Thoracic aorta (tissue), 2 donors: ENCODE data around the gene ARHGAP5. TPM values are rescaled to one million over a fixed set of nuclear protein-coding genes. Genes with fewer than 3 reads are reported as not detected.

ENCODE experiments used
- ATAC-seq: fragments of 150-250 bp; one replicate; pipeline ENCODE4 v1.8.0; 2017; ENCODE audit warnings: low read depth; ENCODE audit not compliant: insufficient number of reproducible peaks, low FRiP score
- DNase-seq: peaks from one replicate; pipeline ENCODE4 v3.0.0-alpha.2; 2020; ENCODE audit warnings: low spot score
- H3K27ac ChIP-seq, 2 donors: fragments of 200-600 bp; sonication (generic); 1 replicate in 1 of 2; 2 replicates in 1 of 2; pipeline ENCODE4 v1.5.1; 2016; ENCODE audit warnings: mild to moderate bottlenecking in 2 of 2, moderate library complexity in 2 of 2
- H3K27me3 ChIP-seq: fragments of 200-600 bp; sonication (generic); replicated peaks from 2 replicates; pipeline ENCODE4 v1.6.0; 2016; ENCODE audit warnings: mild to moderate bottlenecking; ENCODE audit not compliant: insufficient read depth
- H3K36me3 ChIP-seq: fragments of 200-600 bp; sonication (generic); one replicate; pipeline ENCODE4 v1.5.1; 2016
- H3K4me1 ChIP-seq, 2 donors: fragments of 200-600 bp; sonication (generic); 1 replicate in 1 of 2; 2 replicates in 1 of 2; pipeline versions ENCODE4 v1.5.1 to v1.6.0; 2016; ENCODE audit warnings: low read depth in 2 of 2, mild to moderate bottlenecking in 1 of 2; ENCODE audit not compliant: control insufficient read depth in 1 of 2
- H3K4me3 ChIP-seq: fragments of 200-600 bp; sonication (generic); 2 replicates; pipeline ENCODE4 v1.5.1; 2016; ENCODE audit warnings: mild to moderate bottlenecking
- H3K9me3 ChIP-seq: fragments of 200-600 bp; sonication (generic); 2 replicates; pipeline ENCODE4 v1.5.1; 2016
- CTCF ChIP-seq: fragments of 200-600 bp; sonication (generic); IDR thresholded peaks from one replicate; pipeline ENCODE4 v1.5.1; 2019; ENCODE audit warnings: antibody characterized with exemption
- total RNA-seq, 2 donors: library from RNA; depleted of rRNA; stranded (reverse); fragments of >200 nt; gene quantifications; one replicate each; pipeline versions ENCODE4 v1.1.0 to v1.2.3, GENCODE V29; 2016

Gene ARHGAP5
- total RNA-seq, 2 donors from 2014 or later: 77.7 to 93.3 TPM

GRCh38 chr14:32050878-32051277 lies 26.2 kb upstream of the ARHGAP5 start:
- Histone ChIP-seq H3K36me3 (no peaks in the 10 kb centered on the region), H3K4me3 (no peak overlapping the region), H3K27me3 (no peaks in the 10 kb centered on the region), H3K9me3 (no peaks in the 10 kb centered on the region), H3K27ac (no peak overlapping the region), H3K4me1 (no peaks in the 10 kb centered on the region)
- ATAC-seq: no peak
- no peak for TF ChIP-seq CTCF
- no peak for DNase-seq

DNA sequence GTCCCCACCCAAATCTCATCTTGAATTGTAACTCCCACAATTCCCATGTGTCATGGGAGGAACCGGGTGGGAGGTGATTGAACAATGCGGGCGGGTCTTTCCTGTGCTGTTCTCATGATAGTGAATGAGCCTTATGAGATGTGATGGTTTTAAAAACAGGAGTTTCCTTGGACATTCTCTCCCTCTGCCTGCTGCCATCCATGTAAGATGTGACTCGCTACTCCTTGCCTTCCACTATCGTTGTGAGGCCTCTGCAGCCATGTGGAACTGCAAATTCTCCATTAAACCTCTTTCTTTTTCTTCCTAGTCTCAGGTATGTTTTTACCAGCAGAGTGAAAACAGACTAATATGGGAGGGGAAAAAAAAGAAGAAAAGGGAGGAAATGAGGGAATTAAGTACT lies 22.6 kb upstream of the ARHGAP5 start:
- Histone ChIP-seq H3K4me1 (no peaks in the 10 kb centered on the region), H3K27ac (no peak overlapping the region), H3K36me3 (no peaks in the 10 kb centered on the region), H3K4me3 (no peak overlapping the region), H3K27me3 (no peaks in the 10 kb centered on the region), H3K9me3 (no peaks in the 10 kb centered on the region)
- ATAC-seq (no peak), DNase-seq (no peak)
- TF ChIP-seq CTCF: no peak

GRCh38 chr14:32055175-32055574 lies 21.9 kb upstream of the ARHGAP5 start:
- Histone ChIP-seq H3K27ac (no peak overlapping the region), H3K27me3 (no peaks in the 10 kb centered on the region)
- no peak for ATAC-seq

GRCh38 chr14:32059702-32060101 lies 17.4 kb upstream of the ARHGAP5 start:
- no peak overlapping the region for H3K27ac ChIP-seq
- no peaks in the 10 kb centered on the region for H3K27me3 ChIP-seq
- H3K9me3 ChIP-seq: no peaks in the 10 kb centered on the region
- no peak for ATAC-seq
- TF ChIP-seq CTCF: no peak
- no peak overlapping the region for H3K4me3 ChIP-seq
- H3K4me1 ChIP-seq: no peaks in the 10 kb centered on the region
- DNase-seq: no peak
- H3K36me3 ChIP-seq: no peaks in the 10 kb centered on the region

More at GRCh38 chr14:32055175-32055574, 21.9 kb upstream of the ARHGAP5 start:
- TF ChIP-seq CTCF: no peak
- DNase-seq: no peak
- H3K4me1 ChIP-seq: no peaks in the 10 kb centered on the region
- no peaks in the 10 kb centered on the region for H3K9me3 ChIP-seq
- no peak overlapping the region for H3K4me3 ChIP-seq
- no peaks in the 10 kb centered on the region for H3K36me3 ChIP-seq

DNA sequence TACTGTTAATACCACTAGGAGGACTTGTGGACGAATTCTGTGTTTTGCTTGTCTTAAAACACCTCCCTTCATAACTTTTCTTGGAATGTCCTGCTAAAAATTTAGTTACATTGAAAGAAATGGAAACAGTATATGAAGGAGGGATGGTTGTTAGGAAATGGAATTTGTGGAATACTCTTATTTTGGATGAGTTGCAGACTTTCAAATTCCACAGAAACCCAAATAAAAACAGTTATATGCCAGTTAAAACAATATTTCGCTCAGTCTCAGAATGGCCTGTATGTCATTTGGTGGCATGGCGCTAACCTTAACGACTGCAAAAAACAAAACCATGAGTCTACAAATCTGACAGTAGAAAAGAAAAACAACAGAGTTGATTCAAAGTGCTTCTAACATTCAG lies 12.2 kb upstream of the ARHGAP5 start:
- Histone ChIP-seq H3K27ac (no peak overlapping the region), H3K36me3 (no peaks in the 10 kb centered on the region), H3K27me3 (no peaks in the 10 kb centered on the region), H3K4me1 (no peaks in the 10 kb centered on the region), H3K4me3 (no peak overlapping the region), H3K9me3 (no peaks in the 10 kb centered on the region)
- no peak for TF ChIP-seq CTCF
- ATAC-seq (no peak), DNase-seq (no peak)
